AG04450 (cell line): ENCODE measurements around the gene UPF3A. TPM values are rescaled to one million over a fixed set of nuclear protein-coding genes. Genes with fewer than 3 reads are reported as not detected.

Source experiments
- CTCF ChIA-PET: fragments of 300-600, 350-600 bp; formaldehyde crosslinking; extraction: SDS; loops from one replicate; lab custom pipeline; 2022; ENCODE audit warnings: antibody characterized with exemption, inconsistent platforms; lab: Charles Lee
- POLR2A ChIA-PET: fragments of 350-600 bp; formaldehyde crosslinking; extraction: SDS; loops from one replicate; lab custom pipeline; 2021; ENCODE audit warnings: antibody characterized with exemption, inconsistent platforms; lab: Yijun Ruan, JAX
- DNase-seq: peaks from one replicate; pipeline ENCODE4 v3.0.0-alpha.2; 2011; ENCODE audit warnings: low read depth, low spot score
- H3K27ac ChIP-seq: one replicate; pipeline ENCODE4 v1.5.1; 2012; ENCODE audit warnings: low read depth, low read length, control low read depth
- H3K27me3 ChIP-seq: one replicate; pipeline ENCODE4 v1.6.0; 2012; ENCODE audit warnings: low read length; ENCODE audit not compliant: control insufficient read depth, insufficient read depth
- H3K4me3 ChIP-seq: 2 replicates; pipeline ENCODE4 v1.5.1; 2011; ENCODE audit warnings: mild to moderate bottlenecking, low read depth, low read length, control low read depth
- H3K9me3 ChIP-seq: 2 replicates; pipeline ENCODE4 v1.5.1; 2012; ENCODE audit warnings: low read length; ENCODE audit not compliant: control insufficient read depth, insufficient read depth
- polyA minus RNA-seq: library from RNA; depleted of rRNA, polyadenylated mRNA; stranded (reverse); fragments of >200 nt; gene quantifications from 2 replicates; pipeline ENCODE4 v1.2.3, GENCODE V29; 2011; rRNA and poly(A)+ RNA removed
- polyA plus RNA-seq: library from polyadenylated mRNA; depleted of rRNA; stranded (reverse); fragments of >200 nt; gene quantifications from 2 replicates; pipeline ENCODE4 v1.2.3, GENCODE V29; 2011; rRNA removed
- TF ChIP-seq, protein P1 (sequence below): IDR thresholded peaks from 2 replicates; pipeline ENCODE4 v1.5.1; 2011; ENCODE audit warnings: low read depth, low read length, control low read depth, inconsistent platforms

The UPF3A gene, protein sequence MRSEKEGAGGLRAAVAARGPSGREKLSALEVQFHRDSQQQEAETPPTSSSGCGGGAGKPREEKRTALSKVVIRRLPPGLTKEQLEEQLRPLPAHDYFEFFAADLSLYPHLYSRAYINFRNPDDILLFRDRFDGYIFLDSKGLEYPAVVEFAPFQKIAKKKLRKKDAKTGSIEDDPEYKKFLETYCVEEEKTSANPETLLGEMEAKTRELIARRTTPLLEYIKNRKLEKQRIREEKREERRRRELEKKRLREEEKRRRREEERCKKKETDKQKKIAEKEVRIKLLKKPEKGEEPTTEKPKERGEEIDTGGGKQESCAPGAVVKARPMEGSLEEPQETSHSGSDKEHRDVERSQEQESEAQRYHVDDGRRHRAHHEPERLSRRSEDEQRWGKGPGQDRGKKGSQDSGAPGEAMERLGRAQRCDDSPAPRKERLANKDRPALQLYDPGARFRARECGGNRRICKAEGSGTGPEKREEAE
- polyA plus RNA-seq (52.3 and 60.3 TPM in 2 replicates), polyA minus RNA-seq (16.2 and 18.4 TPM in 2 replicates)

DNA sequence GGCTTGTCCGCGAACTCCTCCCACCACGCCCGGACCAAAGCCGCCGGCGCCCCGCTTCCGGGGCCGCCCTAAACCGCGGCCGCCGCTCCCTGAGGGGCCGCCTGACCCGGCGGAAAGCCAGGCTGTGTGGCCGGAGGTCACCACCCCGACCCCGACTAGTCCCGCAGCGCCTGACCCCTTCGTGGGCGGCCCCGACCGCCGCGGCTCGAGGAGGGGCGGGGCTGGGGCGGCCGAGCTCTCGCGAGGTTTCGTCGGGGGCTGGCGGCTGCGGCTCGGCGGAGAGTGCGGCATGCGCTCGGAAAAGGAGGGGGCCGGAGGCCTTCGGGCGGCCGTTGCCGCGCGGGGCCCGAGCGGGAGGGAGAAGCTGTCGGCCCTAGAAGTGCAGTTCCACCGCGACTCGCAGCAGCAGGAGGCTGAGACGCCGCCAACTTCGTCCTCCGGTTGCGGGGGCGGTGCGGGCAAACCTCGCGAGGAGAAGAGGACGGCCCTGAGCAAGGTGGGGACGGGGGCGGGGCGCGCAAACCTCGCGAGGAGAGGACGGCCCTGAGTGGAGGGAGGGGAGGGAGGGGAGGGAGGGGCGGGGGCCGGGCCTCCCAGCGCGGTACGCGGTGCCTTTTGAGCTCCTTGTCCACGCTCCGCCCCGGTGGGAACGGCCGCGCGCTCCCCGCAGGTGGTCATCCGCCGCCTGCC, at the start of gene UPF3A:
TSS of gene UPF3A (plus strand) at position 251 of the 690 bp plus-strand sequence. CDS start at position 290, 39 bp downstream.
- Histone ChIP-seq H3K27me3 (no peaks in the 10 kb centered on the region), H3K9me3 (no peaks in the 10 kb centered on the region), H3K4me3 (peak within 1 kb of the TSS; percentile 82), H3K27ac (peak within 1 kb of the TSS; percentile 89)
- TF ChIP-seq, protein P1, sequence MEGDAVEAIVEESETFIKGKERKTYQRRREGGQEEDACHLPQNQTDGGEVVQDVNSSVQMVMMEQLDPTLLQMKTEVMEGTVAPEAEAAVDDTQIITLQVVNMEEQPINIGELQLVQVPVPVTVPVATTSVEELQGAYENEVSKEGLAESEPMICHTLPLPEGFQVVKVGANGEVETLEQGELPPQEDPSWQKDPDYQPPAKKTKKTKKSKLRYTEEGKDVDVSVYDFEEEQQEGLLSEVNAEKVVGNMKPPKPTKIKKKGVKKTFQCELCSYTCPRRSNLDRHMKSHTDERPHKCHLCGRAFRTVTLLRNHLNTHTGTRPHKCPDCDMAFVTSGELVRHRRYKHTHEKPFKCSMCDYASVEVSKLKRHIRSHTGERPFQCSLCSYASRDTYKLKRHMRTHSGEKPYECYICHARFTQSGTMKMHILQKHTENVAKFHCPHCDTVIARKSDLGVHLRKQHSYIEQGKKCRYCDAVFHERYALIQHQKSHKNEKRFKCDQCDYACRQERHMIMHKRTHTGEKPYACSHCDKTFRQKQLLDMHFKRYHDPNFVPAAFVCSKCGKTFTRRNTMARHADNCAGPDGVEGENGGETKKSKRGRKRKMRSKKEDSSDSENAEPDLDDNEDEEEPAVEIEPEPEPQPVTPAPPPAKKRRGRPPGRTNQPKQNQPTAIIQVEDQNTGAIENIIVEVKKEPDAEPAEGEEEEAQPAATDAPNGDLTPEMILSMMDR: no peak
- ChIA-PET CTCF (no interaction called here), POLR2A (interaction anchor here (1.1 to 2.2 kb wide), 4 partner anchors 16 to 60 kb away, joined by 4 to 8 read pairs (median 4); no protein-coding TSS in a partner anchor)
- peak; percentile 82 for DNase-seq

DNA sequence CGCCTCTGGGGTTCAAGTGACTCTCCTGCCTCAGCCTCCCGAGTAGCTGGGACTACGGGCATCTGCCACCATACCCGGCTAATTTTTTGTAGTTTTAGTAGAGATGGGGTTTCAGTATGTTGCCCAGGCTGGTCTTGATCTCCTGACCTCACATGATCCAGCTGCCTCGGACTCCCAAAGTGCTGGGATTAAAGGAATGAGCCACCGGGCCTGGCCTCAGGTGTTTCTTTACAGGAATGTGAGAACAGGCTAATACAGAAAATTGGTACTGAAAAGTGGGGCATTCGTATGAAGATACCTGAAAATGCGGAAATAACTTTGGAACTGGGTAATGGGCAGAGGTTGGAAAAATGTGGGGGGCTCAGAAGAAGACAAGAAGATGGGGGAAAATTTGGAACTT, 49.5 kb upstream of the UPF3A start:
- Histone ChIP-seq H3K27ac (no peak overlapping the region), H3K27me3 (peaks cover 3% of the 10 kb centered on the region), H3K4me3 (no peak overlapping the region), H3K9me3 (peaks cover 3% of the 10 kb centered on the region; the same call in 1 of the 2 replicates)
- ChIA-PET CTCF (no interaction called here), POLR2A (no interaction called here)
- TF ChIP-seq, protein P1: no peak
- no peak for DNase-seq

DNA sequence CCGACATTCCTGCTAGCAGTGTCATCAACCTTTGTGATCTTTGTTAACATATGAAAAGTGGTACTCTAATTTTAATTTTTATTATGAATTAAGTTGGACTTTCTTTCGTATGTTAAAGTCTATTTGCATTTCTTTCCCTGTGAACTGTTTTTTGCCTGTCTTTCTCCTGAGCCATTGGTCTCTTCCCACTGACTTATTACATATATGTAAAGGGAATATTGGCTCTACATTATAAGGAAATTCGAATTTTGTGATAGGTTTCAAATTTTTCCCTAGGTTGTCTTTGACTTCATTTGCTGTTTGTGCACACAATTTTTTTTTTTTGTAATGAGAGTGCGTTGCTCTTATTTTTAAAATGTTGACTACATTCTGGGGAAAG, 47.1 kb upstream of the UPF3A start:
- DNase-seq: no peak
- Histone ChIP-seq H3K27ac (peak overlapping the region; percentile 47), H3K27me3 (no peaks in the 10 kb centered on the region), H3K9me3 (peaks cover 3% of the 10 kb centered on the region; the same call in 1 of the 2 replicates), H3K4me3 (peak overlapping the region; percentile 91)
- TF ChIP-seq, protein P1: no peak
- ChIA-PET POLR2A (no interaction called here), CTCF (no interaction called here)

DNA sequence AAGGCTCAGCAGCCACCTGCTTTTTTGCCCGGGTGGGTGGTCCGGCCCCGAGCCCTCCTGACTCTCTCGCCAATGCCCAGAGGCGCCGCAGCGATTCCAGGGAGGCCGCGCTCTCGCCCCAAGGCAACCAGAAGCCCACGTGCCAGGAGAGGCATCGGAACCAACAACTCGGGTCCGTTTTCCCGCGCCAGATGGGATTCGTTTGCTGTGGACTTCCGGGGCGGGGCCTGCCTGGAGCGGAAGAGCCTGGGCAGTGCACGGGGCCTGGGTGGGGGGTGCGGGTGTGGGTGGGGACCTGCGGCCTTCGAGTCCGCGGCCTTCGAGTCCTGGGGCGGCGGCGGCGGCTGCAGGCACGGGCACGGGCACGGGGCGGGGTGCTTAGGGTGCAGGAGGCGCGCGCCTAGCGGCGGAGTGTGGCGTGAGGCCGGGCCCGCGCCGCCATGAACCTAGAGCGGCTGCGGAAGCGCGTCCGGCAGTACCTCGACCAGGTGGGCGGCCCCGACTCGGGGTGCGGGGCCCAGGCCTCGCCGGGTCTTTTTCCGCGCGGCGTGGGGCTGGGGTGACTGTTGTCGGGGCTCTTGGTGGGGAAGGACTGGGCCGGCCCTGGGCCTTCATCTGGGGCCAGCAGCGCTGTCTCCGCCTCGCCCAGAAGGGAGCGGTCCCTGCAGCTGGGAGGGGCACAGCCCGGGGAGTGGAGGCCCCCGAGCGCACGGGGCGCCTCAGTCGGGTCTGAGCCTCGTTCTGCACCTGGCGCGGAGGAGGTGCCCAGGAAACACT, 46.6 kb upstream of the UPF3A start, which contains the start of gene CDC16:
TSS of gene CDC16 (plus strand) at position 253 of the 777 bp plus-strand sequence. CDS start at position 441, 188 bp downstream.
- CTCF ChIA-PET: no interaction called here
- TF ChIP-seq, protein P1: no peak
- Histone ChIP-seq H3K27me3 (no peaks in the 10 kb centered on the region), H3K4me3 (peak within 1 kb of the TSS; percentile 91), H3K27ac (peak within 1 kb of the TSS; percentile 47), H3K9me3 (peaks cover 3% of the 10 kb centered on the region; the same call in 1 of the 2 replicates)
- peak; percentile 72 for DNase-seq
- POLR2A ChIA-PET: no interaction called here
